ENCODE data around the gene TNS4.

GRCh38 chr17:40464392-40464855 lies 37.0 kb downstream of the TNS4 start:
- TF ChIP-seq, protein P1, sequence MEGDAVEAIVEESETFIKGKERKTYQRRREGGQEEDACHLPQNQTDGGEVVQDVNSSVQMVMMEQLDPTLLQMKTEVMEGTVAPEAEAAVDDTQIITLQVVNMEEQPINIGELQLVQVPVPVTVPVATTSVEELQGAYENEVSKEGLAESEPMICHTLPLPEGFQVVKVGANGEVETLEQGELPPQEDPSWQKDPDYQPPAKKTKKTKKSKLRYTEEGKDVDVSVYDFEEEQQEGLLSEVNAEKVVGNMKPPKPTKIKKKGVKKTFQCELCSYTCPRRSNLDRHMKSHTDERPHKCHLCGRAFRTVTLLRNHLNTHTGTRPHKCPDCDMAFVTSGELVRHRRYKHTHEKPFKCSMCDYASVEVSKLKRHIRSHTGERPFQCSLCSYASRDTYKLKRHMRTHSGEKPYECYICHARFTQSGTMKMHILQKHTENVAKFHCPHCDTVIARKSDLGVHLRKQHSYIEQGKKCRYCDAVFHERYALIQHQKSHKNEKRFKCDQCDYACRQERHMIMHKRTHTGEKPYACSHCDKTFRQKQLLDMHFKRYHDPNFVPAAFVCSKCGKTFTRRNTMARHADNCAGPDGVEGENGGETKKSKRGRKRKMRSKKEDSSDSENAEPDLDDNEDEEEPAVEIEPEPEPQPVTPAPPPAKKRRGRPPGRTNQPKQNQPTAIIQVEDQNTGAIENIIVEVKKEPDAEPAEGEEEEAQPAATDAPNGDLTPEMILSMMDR (conservative IDR thresholded peaks at IDR 0.05 in 1 of 2, IDR thresholded peaks at IDR 0.05 in 1 of 2; ENCODE audit: low read depth in 1 of 2, low read length in 2 of 2): no peak
- no peak for TF ChIP-seq EZH2 (IDR thresholded peaks at IDR 0.05; ENCODE audit: low read length, missing control alignments)

Data from fibroblast of lung (primary cell).